ENCODE data around the gene LRP5. TPM values are rescaled to one million over a fixed set of nuclear protein-coding genes. Genes with fewer than 3 reads are reported as not detected.
"Not testable (repeated sequence)": the region's sequence is repeated elsewhere in the genome, so short reads cannot be mapped to it uniquely, and the experiment has no call there.

The LRP5 gene
- total RNA-seq, 2 experiments from 2014 or later, result 22.3 to 23.3 TPM

- peaks cover 9% of the 10 kb centered on the region for H3K4me1 Mint-ChIP-seq
- DNase-seq (no peak), ATAC-seq (ENCODE audit: low read depth) (no peak)
- POLR2A ChIA-PET, result no interaction called here
- no peak overlapping the region for H3K4me3 Mint-ChIP-seq
- no peaks in the 10 kb centered on the region for H3K9me3 Mint-ChIP-seq
- no peaks in the 10 kb centered on the region for H3K27me3 Mint-ChIP-seq
- peaks cover 13% of the 10 kb centered on the region for H3K36me3 Mint-ChIP-seq
- H3K27ac Mint-ChIP-seq, result no peak overlapping the region
These were observed 133.8 kb downstream of the LRP5 start for GRCh38 chr11:68446046-68446725.

- Mint-ChIP-seq H3K27me3 (no peaks in the 10 kb centered on the region), H3K4me3 (no peak overlapping the region)
- POLR2A ChIA-PET, result no interaction called here
These were observed 134.8 kb downstream of the LRP5 start for GRCh38 chr11:68447015-68447801.

GRCh38 chr11:68447914-68448313 is 135.5 kb downstream of the LRP5 start:
- H3K27ac Mint-ChIP-seq; H3K4me3 Mint-ChIP-seq; H3K9me3 Mint-ChIP-seq; H3K27me3 Mint-ChIP-seq; H3K4me1 Mint-ChIP-seq; ATAC-seq (ENCODE audit: low read depth); POLR2A ChIA-PET; DNase-seq: not testable (repeated sequence)
- H3K36me3 Mint-ChIP-seq, result peaks cover 13% of the 10 kb centered on the region

More at GRCh38 chr11:68447015-68447801, 134.8 kb downstream of the LRP5 start:
- DNase-seq (peak; percentile 82), ATAC-seq (ENCODE audit: low read depth) (peak; percentile 93)
- peaks cover 7% of the 10 kb centered on the region for H3K4me1 Mint-ChIP-seq
- H3K27ac Mint-ChIP-seq, result no peak overlapping the region
- H3K36me3 Mint-ChIP-seq, result peaks cover 13% of the 10 kb centered on the region
- no peaks in the 10 kb centered on the region for H3K9me3 Mint-ChIP-seq

GRCh38 chr11:68448604-68449011 is 136.2 kb downstream of the LRP5 start:
- Mint-ChIP-seq H3K4me3 (no peak overlapping the region), H3K4me1 (peaks cover 7% of the 10 kb centered on the region), H3K27me3 (no peaks in the 10 kb centered on the region), H3K27ac (no peak overlapping the region), H3K9me3 (no peaks in the 10 kb centered on the region), H3K36me3 (peaks cover 13% of the 10 kb centered on the region)
- no peak for DNase-seq
- ATAC-seq (ENCODE audit: low read depth), result no peak
- POLR2A ChIA-PET, result interaction anchor here (0.7 kb wide), 1 partner anchor 63 kb away, joined by 4 read pairs; no protein-coding TSS in a partner anchor

GRCh38 chr11:68449951-68450350 is 137.6 kb downstream of the LRP5 start:
- H3K4me3 Mint-ChIP-seq, result no peak overlapping the region
- DNase-seq, result no peak
- no peak overlapping the region for H3K27ac Mint-ChIP-seq
- POLR2A ChIA-PET, result no interaction called here
- H3K9me3 Mint-ChIP-seq, result no peaks in the 10 kb centered on the region
- H3K4me1 Mint-ChIP-seq, result peaks cover 7% of the 10 kb centered on the region
- H3K36me3 Mint-ChIP-seq, result peaks cover 13% of the 10 kb centered on the region
- ATAC-seq (ENCODE audit: low read depth), result no peak
- peaks cover 4% of the 10 kb centered on the region for H3K27me3 Mint-ChIP-seq

DNA sequence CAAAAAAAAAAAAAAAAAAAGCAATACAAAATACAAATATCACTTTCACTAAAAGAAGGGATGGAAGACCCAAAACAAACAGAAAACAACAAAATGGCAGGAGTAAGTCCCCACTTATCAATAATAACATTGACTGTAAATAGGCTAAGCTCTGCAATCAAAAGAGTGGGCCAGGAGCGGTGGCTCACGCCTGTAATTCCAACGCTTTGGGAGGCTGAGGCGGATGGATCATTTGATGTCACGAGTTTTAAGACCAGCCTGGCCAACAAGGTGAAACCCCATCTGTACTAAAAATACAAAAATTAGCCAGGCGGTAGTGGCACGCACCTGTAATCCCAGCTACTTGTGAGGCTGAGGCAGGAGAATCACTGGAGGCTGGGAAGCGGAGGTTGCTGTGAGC is 138.3 kb downstream of the LRP5 start:
- POLR2A ChIA-PET, result no interaction called here
- DNase-seq (no peak), ATAC-seq (ENCODE audit: low read depth) (no peak)
- Mint-ChIP-seq H3K4me3 (no peak overlapping the region), H3K27me3 (peaks cover 4% of the 10 kb centered on the region), H3K27ac (no peak overlapping the region), H3K4me1 (peaks cover 7% of the 10 kb centered on the region), H3K9me3 (no peaks in the 10 kb centered on the region), H3K36me3 (peaks cover 13% of the 10 kb centered on the region)

DNA sequence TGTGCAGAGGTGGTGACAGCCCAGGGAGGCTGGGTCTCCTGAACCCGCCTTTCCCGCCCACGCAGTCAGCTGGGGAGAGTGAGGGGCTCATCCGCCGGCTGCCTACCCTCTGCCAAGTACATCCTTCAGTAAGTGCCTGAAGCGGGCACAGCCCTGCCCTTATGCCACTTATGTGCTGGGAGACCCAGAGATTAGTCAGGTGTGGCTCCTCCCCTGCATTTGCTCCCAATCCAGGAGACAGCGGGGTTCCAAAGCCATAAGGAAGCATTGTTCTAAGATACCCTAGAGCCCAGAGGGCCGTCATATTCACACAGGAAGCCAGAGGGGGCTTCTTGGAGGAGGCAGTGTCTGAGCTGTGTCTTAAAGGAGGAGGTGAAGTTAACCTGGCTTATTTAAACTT is 142.4 kb downstream of the LRP5 start:
- no peak overlapping the region for H3K27ac Mint-ChIP-seq
- no peak for DNase-seq
- POLR2A ChIA-PET, result no interaction called here

GRCh38 chr11:68455485-68455884 is 143.1 kb downstream of the LRP5 start:
- DNase-seq (no peak), ATAC-seq (ENCODE audit: low read depth) (no peak)
- no peak overlapping the region for H3K4me3 Mint-ChIP-seq
- POLR2A ChIA-PET, result no interaction called here
- H3K36me3 Mint-ChIP-seq, result no peaks in the 10 kb centered on the region
- H3K9me3 Mint-ChIP-seq, result no peaks in the 10 kb centered on the region
- H3K27ac Mint-ChIP-seq, result no peak overlapping the region
- peaks cover 7% of the 10 kb centered on the region for H3K27me3 Mint-ChIP-seq
- peaks cover 2% of the 10 kb centered on the region for H3K4me1 Mint-ChIP-seq

More for the DNA sequence above, 142.4 kb downstream of the LRP5 start:
- H3K9me3 Mint-ChIP-seq, result no peaks in the 10 kb centered on the region
- no peaks in the 10 kb centered on the region for H3K4me1 Mint-ChIP-seq
- ATAC-seq (ENCODE audit: low read depth), result no peak
- peaks cover 4% of the 10 kb centered on the region for H3K36me3 Mint-ChIP-seq
- peaks cover 7% of the 10 kb centered on the region for H3K27me3 Mint-ChIP-seq
- no peak overlapping the region for H3K4me3 Mint-ChIP-seq

DNA sequence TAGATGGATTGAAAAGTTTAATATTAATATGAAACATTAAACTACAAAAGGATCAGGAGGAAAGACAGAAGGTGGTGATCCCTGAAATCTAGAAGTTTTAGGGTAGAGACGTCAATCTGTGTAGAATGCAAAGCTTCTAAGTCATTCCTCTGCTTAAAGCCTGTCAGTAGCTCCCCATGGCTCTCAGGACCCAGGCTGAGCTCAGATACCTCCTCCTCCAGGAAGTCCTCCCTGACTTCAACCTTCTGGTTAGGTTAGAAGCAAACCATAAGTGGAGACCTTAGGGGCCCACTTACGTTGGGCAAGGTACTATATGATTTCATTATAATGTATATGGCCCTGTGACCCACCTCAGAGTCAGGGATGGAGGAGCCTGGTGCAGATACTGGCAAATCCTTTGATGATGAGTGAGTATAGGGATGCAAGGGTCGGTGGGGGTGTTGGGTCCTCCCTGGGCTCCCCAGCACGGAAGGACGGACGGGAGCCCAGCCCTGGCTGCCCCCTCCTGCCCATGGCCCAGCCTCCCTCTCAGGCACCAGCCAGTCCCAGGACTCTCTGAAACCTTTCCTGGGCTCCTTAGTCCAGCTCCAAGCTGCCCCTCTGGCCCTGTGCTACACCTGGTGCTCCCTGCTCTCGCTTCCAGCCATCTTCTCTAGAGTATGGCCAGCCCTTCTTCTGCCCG is 145.0 kb downstream of the LRP5 start:
- no peak overlapping the region for H3K4me3 Mint-ChIP-seq
- H3K36me3 Mint-ChIP-seq, result no peaks in the 10 kb centered on the region
- no peaks in the 10 kb centered on the region for H3K9me3 Mint-ChIP-seq
- DNase-seq, result no peak
- no peak overlapping the region for H3K27ac Mint-ChIP-seq
- POLR2A ChIA-PET, result no interaction called here
- peaks cover 9% of the 10 kb centered on the region for H3K4me1 Mint-ChIP-seq
- no peak for ATAC-seq (ENCODE audit: low read depth)
- H3K27me3 Mint-ChIP-seq, result peaks cover 7% of the 10 kb centered on the region

GRCh38 chr11:68457898-68458249 is 145.5 kb downstream of the LRP5 start:
- Mint-ChIP-seq H3K4me1 (peaks cover 14% of the 10 kb centered on the region), H3K36me3 (peaks cover 3% of the 10 kb centered on the region), H3K9me3 (no peaks in the 10 kb centered on the region), H3K27me3 (peaks cover 7% of the 10 kb centered on the region), H3K27ac (no peak overlapping the region), H3K4me3 (no peak overlapping the region)
- DNase-seq (no peak), ATAC-seq (ENCODE audit: low read depth) (no peak)
- POLR2A ChIA-PET, result no interaction called here

DNA sequence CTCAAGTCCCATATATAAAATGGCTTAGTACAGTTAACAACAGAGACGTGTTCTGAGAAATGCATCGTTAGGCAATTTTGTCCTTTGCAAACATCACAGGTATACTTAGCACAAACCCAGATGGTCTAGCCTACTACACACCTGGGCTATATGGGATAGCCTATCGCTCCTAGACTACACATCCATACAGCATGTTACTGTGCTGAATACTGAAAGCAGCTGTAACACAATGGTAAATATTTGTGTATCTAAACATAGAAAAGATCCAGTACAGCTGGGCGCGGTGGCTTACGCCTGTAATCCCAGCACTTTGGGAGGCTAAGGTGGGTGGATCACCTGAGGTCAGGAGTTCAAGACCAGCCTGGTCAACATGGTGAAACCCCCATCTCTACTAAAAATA is 145.9 kb downstream of the LRP5 start:
- not testable (repeated sequence) for H3K27ac Mint-ChIP-seq
- peaks cover 15% of the 10 kb centered on the region for H3K4me1 Mint-ChIP-seq

GRCh38 chr11:68459886-68460740 is 147.7 kb downstream of the LRP5 start:
- no peaks in the 10 kb centered on the region for H3K9me3 Mint-ChIP-seq
- DNase-seq, result peak; percentile 90
- POLR2A ChIA-PET, result interaction anchor here (0.6 to 1.4 kb wide), 3 partner anchors 129 to 1806 kb away, joined by 3 to 4 read pairs (median 3); no protein-coding TSS in a partner anchor
- peak overlapping the region; percentile 91 for H3K4me3 Mint-ChIP-seq
- peak overlapping the region; percentile 93 for H3K27ac Mint-ChIP-seq
- H3K4me1 Mint-ChIP-seq, result peaks cover 27% of the 10 kb centered on the region
- H3K36me3 Mint-ChIP-seq, result peaks cover 3% of the 10 kb centered on the region
- H3K27me3 Mint-ChIP-seq, result peaks cover 3% of the 10 kb centered on the region
- ATAC-seq (ENCODE audit: low read depth), result peak; percentile 91

More for the DNA sequence above, 145.9 kb downstream of the LRP5 start:
- H3K36me3 Mint-ChIP-seq; H3K27me3 Mint-ChIP-seq; POLR2A ChIA-PET; H3K9me3 Mint-ChIP-seq; ATAC-seq (ENCODE audit: low read depth); H3K4me3 Mint-ChIP-seq; DNase-seq: not testable (repeated sequence)
